ENCODE data around the gene IMPG1.

IMPG1 gene

DNA sequence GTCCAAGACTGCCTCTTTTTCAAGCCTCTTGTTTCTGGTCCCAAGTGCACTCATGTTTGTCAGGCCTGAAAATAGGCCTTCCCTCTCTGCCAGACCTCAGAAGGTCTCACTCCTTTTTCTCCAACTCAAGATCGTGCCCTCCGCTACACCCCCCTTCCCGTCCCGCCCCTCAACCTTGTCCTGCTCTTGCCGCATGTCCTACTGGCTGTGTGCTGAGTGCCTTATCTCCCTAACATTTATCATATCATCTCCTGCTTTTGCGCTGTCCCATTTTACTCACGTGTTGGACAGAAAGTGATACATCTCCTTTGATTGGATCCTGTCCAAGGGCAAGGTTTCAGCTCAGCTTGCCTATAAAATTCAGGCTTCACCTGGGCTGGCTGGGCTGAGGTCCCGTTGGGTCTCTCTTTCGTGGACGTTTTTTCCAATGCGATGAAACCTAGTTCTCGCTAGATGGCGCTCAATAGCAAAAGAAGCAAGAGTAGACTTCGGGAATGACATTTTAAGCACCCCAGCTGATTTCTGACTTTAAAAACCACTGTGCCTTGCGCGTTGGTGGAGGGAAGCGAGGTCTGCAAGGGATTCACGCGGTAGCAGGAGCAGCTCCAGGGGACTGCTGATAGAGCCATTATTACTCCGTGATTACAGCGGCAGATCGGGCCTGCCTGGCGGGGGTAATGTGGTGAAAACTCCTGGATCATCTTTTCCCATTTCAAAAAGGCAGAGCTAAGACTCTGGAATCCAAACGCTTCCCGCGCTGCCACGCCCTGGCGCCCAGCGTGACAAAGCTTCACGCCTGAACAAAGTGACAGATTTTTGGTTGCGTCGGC is 137.6 kb downstream of the IMPG1 start:
- no peaks in the 10 kb centered on the region for H3K9me3 ChIP-seq (ENCODE audit: control insufficient read depth in 5 of 5, low read length in 5 of 5)
- H3K27me3 ChIP-seq (ENCODE audit: control insufficient read depth in 5 of 5, insufficient read depth in 4 of 5, low read length in 5 of 5) = no peaks in the 10 kb centered on the region
- peak overlapping the region in 2 of 5 donors; percentile 25 to 63 for H3K9ac ChIP-seq (ENCODE audit: low read length in 5 of 5)
- H3K27ac ChIP-seq (ENCODE audit: low read depth, low read length) = no peak overlapping the region
- no peaks in the 10 kb centered on the region for H3K36me3 ChIP-seq (ENCODE audit: control insufficient read depth in 5 of 5, insufficient read depth in 5 of 5, low read length in 5 of 5)
- H3K4me3 ChIP-seq (ENCODE audit: low read depth in 1 of 5, low read length in 5 of 5) = peak overlapping the region; percentile 48 to 76 (median 60)
- H3K4me1 ChIP-seq (ENCODE audit: control insufficient read depth in 5 of 5, insufficient read depth in 5 of 5, low read length in 5 of 5) = peaks cover 0 to 9% (median 8%) of the 10 kb centered on the region in 5 donors

DNA sequence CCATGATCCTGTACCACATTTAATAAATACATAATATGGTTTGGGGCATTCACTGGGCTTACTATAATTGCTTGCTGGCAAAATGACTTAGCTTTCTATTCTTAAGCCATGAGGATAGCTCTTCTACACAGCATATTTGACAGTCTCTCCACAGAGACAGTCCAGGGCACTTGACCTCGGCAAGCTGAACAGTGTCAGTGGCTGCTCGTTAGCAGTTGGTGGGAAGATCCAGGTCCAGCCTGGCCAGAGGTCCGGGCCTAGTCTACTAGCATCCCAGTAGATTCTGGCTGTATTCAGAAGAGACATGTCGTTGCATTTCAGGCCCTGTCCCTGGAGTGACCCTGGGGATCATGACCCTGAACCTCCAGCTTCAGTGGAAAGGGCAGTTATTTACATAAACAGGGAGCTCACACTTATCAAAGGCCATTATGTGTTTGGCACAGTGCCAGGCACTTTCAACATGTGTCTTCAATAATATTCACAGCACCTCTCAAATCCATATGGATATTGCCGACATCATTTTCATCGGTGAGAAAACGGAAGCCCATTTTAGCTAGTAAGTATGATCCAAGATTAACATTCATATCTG is 139.0 kb downstream of the IMPG1 start:
- H3K36me3 ChIP-seq (ENCODE audit: control insufficient read depth in 5 of 5, insufficient read depth in 5 of 5, low read length in 5 of 5) = no peaks in the 10 kb centered on the region
- H3K27me3 ChIP-seq (ENCODE audit: control insufficient read depth in 5 of 5, insufficient read depth in 4 of 5, low read length in 5 of 5) = no peaks in the 10 kb centered on the region
- H3K4me3 ChIP-seq (ENCODE audit: low read depth in 1 of 5, low read length in 5 of 5) = no peak overlapping the region
- no peak overlapping the region for H3K9ac ChIP-seq (ENCODE audit: low read length in 5 of 5)
- no peak overlapping the region for H3K27ac ChIP-seq (ENCODE audit: low read depth, low read length)
- H3K9me3 ChIP-seq (ENCODE audit: control insufficient read depth in 5 of 5, low read length in 5 of 5) = no peaks in the 10 kb centered on the region
- H3K4me1 ChIP-seq (ENCODE audit: control insufficient read depth in 5 of 5, insufficient read depth in 5 of 5, low read length in 5 of 5) = peaks cover 0 to 9% (median 8%) of the 10 kb centered on the region in 5 donors

DNA sequence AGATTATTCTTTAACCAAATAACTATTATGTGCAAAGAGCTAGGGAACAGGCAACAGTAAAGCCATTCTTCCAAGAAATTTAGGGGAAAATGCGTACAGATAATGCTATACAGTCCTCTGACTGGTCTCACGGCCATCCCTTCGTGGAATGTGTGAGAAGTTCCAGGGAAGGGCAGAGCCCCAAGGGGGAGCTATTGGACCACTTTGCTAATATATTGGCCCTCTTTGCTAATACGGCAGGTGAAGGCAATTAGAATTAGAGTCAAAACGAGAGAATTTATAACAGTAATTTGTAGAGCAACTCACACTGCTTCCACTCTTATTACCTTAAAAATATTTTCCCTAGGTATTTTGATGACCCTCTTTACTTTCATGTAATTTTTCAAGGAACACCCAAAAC is 140.4 kb downstream of the IMPG1 start:
- Histone ChIP-seq H3K27ac (ENCODE audit: low read depth, low read length) (no peak overlapping the region), H3K9me3 (ENCODE audit: control insufficient read depth in 5 of 5, low read length in 5 of 5) (no peaks in the 10 kb centered on the region), H3K4me1 (ENCODE audit: control insufficient read depth in 5 of 5, insufficient read depth in 5 of 5, low read length in 5 of 5) (peaks cover 0 to 8% (median 7%) of the 10 kb centered on the region in 5 donors), H3K4me3 (ENCODE audit: low read depth in 1 of 5, low read length in 5 of 5) (no peak overlapping the region), H3K36me3 (ENCODE audit: control insufficient read depth in 5 of 5, insufficient read depth in 5 of 5, low read length in 5 of 5) (no peaks in the 10 kb centered on the region), H3K27me3 (ENCODE audit: control insufficient read depth in 5 of 5, insufficient read depth in 4 of 5, low read length in 5 of 5) (no peaks in the 10 kb centered on the region), H3K9ac (ENCODE audit: low read length in 5 of 5) (no peak overlapping the region)

DNA sequence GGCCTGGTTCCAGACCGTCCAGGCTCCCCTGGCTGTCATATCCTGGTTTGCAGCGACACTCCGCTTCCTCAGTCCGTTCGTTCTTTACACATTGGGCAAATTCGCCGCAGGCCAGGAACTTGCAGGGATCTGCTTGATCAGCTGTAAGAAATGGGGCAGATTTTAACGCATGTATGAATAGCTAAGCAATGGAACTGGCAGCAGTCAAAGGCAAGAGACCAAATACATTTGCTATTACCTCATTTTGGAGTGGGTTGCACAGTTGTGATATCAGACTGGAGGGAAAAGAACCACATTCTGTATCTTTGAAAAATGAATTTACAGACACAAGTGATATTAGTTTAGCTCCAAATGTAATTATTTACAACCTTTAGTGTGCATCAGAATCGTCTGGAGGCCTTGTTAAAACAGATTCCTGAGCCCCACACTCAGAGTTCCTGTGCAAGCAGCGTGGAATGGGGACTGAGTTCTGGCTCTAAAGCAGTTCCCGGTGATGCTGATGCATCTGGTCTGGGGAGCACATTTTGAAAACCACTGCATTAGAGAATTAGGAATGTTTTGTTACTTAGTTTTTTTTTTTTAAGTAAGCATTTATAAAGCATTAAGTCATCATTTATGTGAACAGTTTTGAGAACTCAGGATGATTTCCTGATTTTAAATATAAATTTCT is 141.3 kb downstream of the IMPG1 start:
- Histone ChIP-seq H3K9me3 (ENCODE audit: control insufficient read depth in 5 of 5, low read length in 5 of 5) (no peaks in the 10 kb centered on the region), H3K9ac (ENCODE audit: low read length in 5 of 5) (no peak overlapping the region), H3K36me3 (ENCODE audit: control insufficient read depth in 5 of 5, insufficient read depth in 5 of 5, low read length in 5 of 5) (no peaks in the 10 kb centered on the region), H3K27me3 (ENCODE audit: control insufficient read depth in 5 of 5, insufficient read depth in 4 of 5, low read length in 5 of 5) (no peaks in the 10 kb centered on the region), H3K4me3 (ENCODE audit: low read depth in 1 of 5, low read length in 5 of 5) (no peak overlapping the region), H3K27ac (ENCODE audit: low read depth, low read length) (no peak overlapping the region), H3K4me1 (ENCODE audit: control insufficient read depth in 5 of 5, insufficient read depth in 5 of 5, low read length in 5 of 5) (peaks cover 0 to 8% (median 6%) of the 10 kb centered on the region in 5 donors)

DNA sequence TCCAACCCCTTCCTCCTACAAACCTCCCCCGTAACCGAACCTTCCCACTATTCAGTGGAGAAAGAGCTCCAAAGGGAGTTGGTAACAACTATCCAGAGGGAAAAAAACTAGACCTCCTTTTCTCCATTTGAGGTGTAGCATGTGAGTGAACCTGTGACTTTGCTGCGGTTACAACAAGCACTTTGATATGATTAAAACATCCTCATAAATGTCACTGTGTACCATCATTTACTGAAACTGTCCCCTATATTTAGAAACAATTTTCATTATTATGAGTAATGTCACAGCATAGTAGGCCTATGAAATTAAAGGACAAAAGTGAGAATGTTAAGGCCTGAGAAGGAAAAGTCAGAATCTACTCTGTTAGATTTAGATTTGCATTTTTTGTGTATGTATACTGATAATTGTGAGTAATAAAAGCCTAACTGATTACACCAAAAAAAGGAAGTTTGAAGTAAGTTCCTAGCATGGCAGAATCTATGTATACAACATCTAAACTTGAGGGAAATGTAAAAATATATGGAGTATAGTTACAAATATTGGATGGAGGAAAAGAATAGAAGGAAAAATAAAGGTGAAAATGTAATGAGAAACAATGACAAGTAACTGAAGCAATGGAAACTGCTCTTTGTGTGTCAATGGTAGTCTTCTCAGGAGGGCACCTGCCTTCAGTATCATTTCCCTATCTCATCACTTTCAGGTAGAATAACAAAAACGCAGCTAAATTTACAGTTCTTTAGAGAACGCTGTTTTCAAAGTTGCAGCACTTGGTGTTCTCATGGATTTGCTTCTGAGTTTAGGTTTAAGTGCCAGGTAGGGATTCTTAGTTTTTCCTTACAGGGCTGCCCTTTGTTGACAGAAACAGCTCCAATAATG is 145.9 kb downstream of the IMPG1 start:
- Histone ChIP-seq H3K27ac (ENCODE audit: low read depth, low read length) (no peak overlapping the region), H3K9me3 (ENCODE audit: control insufficient read depth in 5 of 5, low read length in 5 of 5) (no peaks in the 10 kb centered on the region), H3K27me3 (ENCODE audit: control insufficient read depth in 5 of 5, insufficient read depth in 4 of 5, low read length in 5 of 5) (no peaks in the 10 kb centered on the region), H3K9ac (ENCODE audit: low read length in 5 of 5) (no peak overlapping the region), H3K4me1 (ENCODE audit: control insufficient read depth in 5 of 5, insufficient read depth in 5 of 5, low read length in 5 of 5) (no peaks in the 10 kb centered on the region), H3K36me3 (ENCODE audit: control insufficient read depth in 5 of 5, insufficient read depth in 5 of 5, low read length in 5 of 5) (peaks cover 0 to 3% (median 0%) of the 10 kb centered on the region in 5 donors), H3K4me3 (ENCODE audit: low read depth in 1 of 5, low read length in 5 of 5) (no peak overlapping the region)

DNA sequence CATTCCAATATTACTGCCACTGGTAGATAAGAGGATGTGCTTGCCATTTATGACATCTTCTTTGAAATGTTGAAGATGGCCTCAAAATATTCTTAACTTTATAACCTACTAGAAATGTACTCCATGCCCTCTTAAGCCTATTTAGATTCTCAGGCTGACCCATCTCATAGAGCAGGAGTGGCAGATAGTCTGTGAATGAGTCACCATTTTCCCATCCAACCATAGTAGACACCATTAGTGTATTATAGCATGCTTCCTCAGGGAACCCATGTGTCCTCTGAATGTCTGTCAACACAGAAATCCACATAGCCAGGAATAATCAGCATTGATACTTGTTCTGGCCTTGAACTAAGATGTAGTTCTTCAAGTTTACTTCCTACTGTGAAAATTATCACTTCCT is 150.2 kb downstream of the IMPG1 start:
- Histone ChIP-seq H3K36me3 (ENCODE audit: control insufficient read depth in 5 of 5, insufficient read depth in 5 of 5, low read length in 5 of 5) (peaks cover 4 to 18% (median 15%) of the 10 kb centered on the region in 5 donors), H3K27ac (ENCODE audit: low read depth, low read length) (no peak overlapping the region), H3K9me3 (ENCODE audit: control insufficient read depth in 5 of 5, low read length in 5 of 5) (no peaks in the 10 kb centered on the region), H3K4me3 (ENCODE audit: low read depth in 1 of 5, low read length in 5 of 5) (no peak overlapping the region), H3K4me1 (ENCODE audit: control insufficient read depth in 5 of 5, insufficient read depth in 5 of 5, low read length in 5 of 5) (no peaks in the 10 kb centered on the region), H3K27me3 (ENCODE audit: control insufficient read depth in 5 of 5, insufficient read depth in 4 of 5, low read length in 5 of 5) (no peaks in the 10 kb centered on the region), H3K9ac (ENCODE audit: low read length in 5 of 5) (no peak overlapping the region)

DNA sequence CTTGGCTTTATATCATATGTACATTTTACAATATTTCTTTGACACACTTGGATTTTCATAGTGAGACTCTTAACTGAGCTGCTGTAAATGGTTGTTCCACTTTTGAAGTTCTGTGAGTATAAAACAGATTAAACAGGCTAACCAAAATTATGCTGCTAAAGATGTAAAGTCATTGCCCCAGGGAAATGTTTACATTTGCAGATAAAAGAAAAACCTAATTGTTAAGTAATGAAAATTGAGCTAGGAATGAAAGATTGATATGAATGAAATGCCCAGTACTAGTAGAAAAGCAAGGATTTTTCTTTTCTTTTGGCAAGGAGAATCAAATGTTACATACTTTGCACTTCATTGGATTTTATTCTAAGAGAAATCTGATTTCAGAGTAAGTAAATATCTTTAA is 159.4 kb downstream of the IMPG1 start:
- Histone ChIP-seq H3K9ac (ENCODE audit: low read length in 5 of 5) (no peak overlapping the region), H3K27ac (ENCODE audit: low read depth, low read length) (no peak overlapping the region), H3K9me3 (ENCODE audit: control insufficient read depth in 5 of 5, low read length in 5 of 5) (no peaks in the 10 kb centered on the region), H3K4me1 (ENCODE audit: control insufficient read depth in 5 of 5, insufficient read depth in 5 of 5, low read length in 5 of 5) (no peaks in the 10 kb centered on the region), H3K36me3 (ENCODE audit: control insufficient read depth in 5 of 5, insufficient read depth in 5 of 5, low read length in 5 of 5) (peaks cover 5 to 18% (median 11%) of the 10 kb centered on the region in 5 donors), H3K4me3 (ENCODE audit: low read depth in 1 of 5, low read length in 5 of 5) (no peak overlapping the region), H3K27me3 (ENCODE audit: control insufficient read depth in 5 of 5, insufficient read depth in 4 of 5, low read length in 5 of 5) (no peaks in the 10 kb centered on the region)

DNA sequence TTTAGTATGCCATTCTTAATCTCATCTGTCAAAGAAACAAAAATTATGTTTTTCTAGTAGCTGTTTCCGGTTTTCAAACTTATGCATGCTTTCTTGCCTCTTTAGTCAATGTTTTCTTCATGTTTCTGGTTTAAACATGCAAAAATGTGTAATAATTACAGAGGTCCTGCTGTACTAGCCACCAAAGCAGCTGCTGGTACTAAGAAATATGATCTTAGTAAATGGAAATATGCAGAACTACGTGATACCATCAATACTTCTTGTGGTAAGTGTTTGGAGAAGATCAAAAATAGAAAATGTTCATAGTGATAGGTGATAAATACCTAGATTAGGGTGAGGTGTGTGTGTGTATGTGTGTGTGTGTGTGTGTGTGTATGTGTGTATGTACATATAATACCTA is 165.0 kb downstream of the IMPG1 start:
- Histone ChIP-seq H3K27ac (ENCODE audit: low read depth, low read length) (no peak overlapping the region), H3K4me3 (ENCODE audit: low read depth in 1 of 5, low read length in 5 of 5) (no peak overlapping the region), H3K9me3 (ENCODE audit: control insufficient read depth in 5 of 5, low read length in 5 of 5) (no peaks in the 10 kb centered on the region), H3K9ac (ENCODE audit: low read length in 5 of 5) (no peak overlapping the region), H3K4me1 (ENCODE audit: control insufficient read depth in 5 of 5, insufficient read depth in 5 of 5, low read length in 5 of 5) (no peaks in the 10 kb centered on the region), H3K36me3 (ENCODE audit: control insufficient read depth in 5 of 5, insufficient read depth in 5 of 5, low read length in 5 of 5) (peaks cover 0 to 4% (median 0%) of the 10 kb centered on the region in 5 donors), H3K27me3 (ENCODE audit: control insufficient read depth in 5 of 5, insufficient read depth in 4 of 5, low read length in 5 of 5) (no peaks in the 10 kb centered on the region)

DNA sequence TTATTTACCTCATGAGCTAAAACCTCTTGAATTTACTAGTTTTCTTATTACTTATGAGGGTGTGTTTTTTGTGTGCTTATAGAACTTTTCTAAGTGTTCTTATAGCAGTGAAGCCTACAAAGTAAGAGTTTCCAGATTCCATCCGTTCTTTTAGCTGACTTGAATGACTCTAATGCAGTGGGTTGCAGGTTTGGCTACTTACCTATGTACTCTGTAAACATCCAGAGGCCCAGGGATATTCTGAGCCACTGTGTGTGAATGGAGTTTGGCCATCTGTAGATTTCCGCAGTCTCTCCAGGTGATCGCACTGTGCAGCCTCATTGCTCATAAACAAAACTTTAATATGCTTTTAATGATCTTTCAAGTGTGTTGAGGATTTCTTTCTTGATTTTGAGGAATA is 165.6 kb downstream of the IMPG1 start:
- Histone ChIP-seq H3K4me1 (ENCODE audit: control insufficient read depth in 5 of 5, insufficient read depth in 5 of 5, low read length in 5 of 5) (no peaks in the 10 kb centered on the region), H3K9me3 (ENCODE audit: control insufficient read depth in 5 of 5, low read length in 5 of 5) (no peaks in the 10 kb centered on the region), H3K4me3 (ENCODE audit: low read depth in 1 of 5, low read length in 5 of 5) (no peak overlapping the region), H3K36me3 (ENCODE audit: control insufficient read depth in 5 of 5, insufficient read depth in 5 of 5, low read length in 5 of 5) (peaks cover 0 to 4% (median 0%) of the 10 kb centered on the region in 5 donors), H3K9ac (ENCODE audit: low read length in 5 of 5) (no peak overlapping the region), H3K27ac (ENCODE audit: low read depth, low read length) (no peak overlapping the region), H3K27me3 (ENCODE audit: control insufficient read depth in 5 of 5, insufficient read depth in 4 of 5, low read length in 5 of 5) (no peaks in the 10 kb centered on the region)

Measured in subcutaneous abdominal adipose tissue (tissue), 5 donors.